Measurements from ENCODE around the gene SLC25A27.
"Not testable (repeated sequence)": the region's sequence is repeated elsewhere in the genome, so short reads cannot be mapped to it uniquely, and the experiment has no call there.

SLC25A27 gene, protein sequence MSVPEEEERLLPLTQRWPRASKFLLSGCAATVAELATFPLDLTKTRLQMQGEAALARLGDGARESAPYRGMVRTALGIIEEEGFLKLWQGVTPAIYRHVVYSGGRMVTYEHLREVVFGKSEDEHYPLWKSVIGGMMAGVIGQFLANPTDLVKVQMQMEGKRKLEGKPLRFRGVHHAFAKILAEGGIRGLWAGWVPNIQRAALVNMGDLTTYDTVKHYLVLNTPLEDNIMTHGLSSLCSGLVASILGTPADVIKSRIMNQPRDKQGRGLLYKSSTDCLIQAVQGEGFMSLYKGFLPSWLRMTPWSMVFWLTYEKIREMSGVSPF

DNA sequence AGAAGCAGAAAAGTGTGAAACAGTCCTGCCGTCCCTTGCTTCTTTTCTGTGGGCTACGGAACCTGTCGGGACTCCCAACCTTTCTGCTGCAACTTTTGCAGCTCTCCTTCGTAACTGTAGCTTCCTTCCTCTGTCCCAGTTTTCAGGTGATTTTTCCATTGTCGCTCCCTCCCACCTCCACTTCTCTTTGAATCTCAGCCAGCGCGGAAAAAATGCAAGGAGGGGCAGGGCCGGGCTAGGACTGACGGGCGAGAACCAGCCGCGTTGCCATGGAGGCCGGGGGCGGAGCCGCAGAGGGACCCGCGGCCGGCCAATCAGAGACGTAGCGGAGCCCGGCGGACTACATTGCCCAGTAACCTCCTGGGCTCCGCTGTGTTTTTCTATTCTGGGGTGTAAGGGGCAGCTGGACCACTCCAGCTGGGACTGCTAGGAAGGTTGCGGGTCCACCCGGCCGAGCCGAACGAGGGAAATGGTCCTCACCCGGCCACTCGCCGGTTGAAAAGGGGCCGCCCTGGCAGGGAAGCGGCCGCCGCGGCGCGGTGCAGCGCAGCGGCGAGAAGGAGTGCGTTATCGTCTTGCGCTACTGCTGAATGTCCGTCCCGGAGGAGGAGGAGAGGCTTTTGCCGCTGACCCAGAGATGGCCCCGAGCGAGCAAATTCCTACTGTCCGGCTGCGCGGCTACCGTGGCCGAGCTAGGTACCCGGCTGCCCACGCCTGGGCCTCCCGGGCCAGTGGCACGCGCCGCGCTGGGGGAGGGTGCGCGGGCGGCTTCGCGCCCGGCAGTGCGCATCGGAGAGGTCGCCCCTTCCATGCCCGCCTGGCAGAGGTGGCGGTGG, at the start of gene SLC25A27, which contains the start of gene CYP39A1:
SLC25A27 (plus strand) TSS at position 373 of the 836 bp plus-strand sequence; CDS start at position 591, 218 bp downstream.
CYP39A1 (minus strand) TSS at position 216 of the 836 bp plus-strand sequence. CDS start 236 bp downstream, outside the sequence.
- peak; percentile 72 for DNase-seq

DNA sequence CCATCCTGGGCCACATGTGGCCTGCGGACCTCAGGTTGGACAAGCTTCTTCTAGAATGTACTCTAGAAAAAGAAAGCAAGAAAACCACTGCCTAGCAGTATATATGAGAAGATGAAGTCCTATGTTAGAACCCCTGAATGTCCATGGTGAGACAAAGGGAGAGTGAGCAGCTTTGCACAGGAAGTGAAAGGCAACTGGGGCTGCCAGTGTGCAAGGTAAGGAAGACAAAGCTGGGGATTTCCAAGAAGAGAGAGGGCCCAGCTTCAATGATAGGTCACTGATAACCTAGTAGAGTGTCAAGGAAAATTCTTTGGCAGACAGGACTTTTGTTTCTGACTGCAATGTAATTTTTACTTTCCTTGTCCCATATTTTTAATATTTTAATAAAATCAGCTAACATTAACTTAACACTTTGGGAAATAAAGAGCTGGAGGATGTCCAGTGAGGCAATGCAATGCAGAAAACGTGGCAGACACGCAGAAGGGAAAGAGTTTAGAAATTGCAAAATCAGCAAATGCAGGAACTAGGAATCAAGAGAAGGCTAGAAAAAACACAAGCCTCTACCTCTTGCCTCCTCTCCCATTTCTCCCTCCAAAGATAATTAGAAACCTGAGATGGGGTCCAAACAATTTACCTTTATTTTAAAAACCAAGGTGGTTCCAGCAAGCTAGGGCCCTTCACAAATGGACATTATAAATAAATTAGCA, 47.5 kb upstream of the SLC25A27 start:
- DNase-seq: no peak

DNA sequence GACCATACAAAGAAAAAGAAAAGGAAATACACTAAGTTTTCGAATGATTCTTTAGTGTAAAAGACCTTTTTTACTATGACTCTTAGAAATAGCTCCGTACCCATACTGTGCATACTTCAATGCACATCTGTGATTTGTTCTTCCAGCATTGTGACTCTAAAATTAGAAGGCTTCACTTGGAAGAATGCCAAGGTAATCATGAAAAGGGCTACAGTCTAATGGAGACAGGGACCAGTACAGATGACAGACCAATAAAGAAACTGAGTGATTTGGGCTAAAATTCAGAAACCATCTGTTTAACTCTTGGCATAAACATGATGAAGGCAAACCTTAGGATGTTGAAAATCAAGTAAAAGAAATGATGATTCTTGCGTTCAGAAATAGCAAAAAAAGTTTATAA, 46.4 kb upstream of the SLC25A27 start:
- DNase-seq: no peak

DNA sequence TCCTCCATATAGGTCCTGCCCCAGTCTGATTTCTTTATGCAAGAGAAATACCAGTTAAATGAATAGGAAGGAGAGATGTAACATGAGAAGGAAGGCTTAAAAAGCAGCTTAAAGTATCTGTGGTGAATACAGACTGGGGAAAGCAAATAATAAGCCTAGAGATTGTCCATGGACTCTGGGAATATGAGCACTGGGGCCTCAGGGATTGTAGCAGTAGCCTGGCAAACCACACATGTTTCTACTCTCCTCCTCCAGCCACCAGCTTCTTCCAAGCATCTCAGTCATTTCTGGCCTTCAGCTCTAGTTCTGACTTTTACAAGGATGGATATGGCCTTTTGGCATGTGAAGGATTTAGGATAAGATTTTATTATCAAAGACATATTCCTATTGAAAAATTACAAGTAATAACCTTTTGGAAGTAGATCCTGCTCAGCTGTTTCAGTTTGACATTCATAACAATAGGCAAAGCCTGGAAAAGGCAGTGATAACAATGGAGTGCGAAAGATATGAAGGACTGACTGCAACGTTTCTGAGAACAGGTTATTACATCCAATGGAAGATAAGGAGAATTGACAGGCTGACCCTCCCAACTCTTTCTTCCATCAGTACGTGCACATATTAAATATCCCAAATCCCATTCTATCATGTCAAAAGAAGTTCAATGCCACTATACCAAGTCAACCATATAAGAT, 41.8 kb upstream of the SLC25A27 start:
- no peak for DNase-seq

DNA sequence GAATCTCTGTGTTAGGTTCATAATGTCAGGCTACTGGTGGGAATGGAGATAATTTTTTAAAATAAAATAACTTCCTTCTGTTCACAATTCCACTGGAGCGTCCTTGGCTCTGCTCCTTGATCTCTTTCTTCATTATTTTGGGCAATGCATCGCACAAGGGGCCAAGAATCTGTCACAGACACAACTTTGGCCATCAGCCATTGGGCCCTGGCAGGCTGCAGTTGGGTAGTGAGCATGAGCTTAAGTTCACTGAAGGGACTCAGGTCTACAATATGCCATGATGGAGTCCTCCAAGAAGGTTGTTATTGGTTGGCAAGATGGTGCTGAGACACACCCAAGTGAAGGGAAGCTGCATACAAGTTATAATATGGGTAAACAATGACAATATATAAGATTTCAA, 40.1 kb upstream of the SLC25A27 start:
- no peak for DNase-seq

DNA sequence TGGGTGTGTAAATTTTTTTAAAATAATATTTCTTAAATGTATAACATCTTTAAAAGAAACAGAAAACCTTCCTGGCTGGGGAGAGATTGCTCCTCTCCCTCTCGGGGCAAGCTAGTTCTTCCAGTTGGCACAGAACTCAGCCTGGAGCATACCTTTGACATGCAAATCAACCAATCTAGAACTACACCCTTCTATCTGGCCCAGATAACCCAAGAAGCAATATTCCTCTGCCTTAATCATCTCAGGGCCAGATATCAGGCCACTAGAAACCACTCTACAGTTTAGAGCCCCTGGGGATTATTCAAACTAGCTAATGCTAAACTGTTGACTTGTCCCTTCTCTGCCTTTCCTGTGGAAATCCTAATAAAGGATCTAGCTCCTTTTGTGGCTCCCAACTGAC, 34.0 kb upstream of the SLC25A27 start:
- DNase-seq: no peak

DNA sequence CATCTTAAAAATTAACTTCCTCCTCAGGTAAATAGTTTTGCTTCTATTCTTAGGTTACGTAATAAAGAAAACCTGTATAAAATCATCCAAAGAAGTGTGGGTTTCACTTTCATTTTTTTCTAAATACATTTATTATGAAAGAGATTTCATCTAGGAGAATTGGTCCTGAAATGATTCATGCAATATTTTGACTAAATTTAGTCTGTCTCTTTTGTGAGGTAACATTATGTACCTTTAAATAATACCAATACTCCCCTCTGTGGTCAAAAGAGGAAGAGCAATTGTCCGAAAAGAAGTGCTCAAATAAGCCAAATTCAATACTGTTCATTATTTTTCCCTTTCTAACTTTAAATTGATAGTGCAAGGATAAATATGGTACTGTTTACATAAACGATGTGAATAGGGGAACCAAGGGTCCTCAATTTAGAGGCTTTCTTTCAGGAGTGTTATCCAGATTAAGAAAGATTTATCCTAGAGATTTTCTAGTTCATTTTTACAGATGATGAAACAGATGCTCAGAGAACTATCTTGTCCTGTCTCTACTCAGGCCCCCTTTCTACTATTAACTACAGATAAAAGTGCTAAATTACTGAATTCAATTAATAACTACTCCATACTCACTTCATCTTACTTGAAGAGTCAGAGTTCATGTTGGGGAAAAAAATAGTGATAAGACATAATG, 26.4 kb upstream of the SLC25A27 start:
- DNase-seq: no peak

DNA sequence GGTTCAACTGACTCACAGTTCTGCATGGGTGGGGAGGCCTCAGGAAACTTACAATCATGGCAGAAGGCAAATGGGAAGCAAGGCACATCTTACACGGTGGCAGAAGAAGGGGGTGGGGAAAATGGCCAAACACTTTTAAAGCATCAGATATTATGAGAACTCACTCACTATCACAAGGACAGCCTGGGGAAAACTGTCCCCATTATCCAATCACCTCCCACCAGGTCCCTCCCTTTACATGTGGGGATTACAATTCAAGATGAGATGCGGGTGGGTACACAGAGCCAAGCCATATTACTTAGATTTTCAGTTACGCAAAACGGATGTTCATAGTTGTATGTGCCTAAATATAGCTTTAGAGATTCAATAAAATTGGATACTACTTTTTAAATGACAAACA, 25.8 kb upstream of the SLC25A27 start:
- no peak for DNase-seq

DNA sequence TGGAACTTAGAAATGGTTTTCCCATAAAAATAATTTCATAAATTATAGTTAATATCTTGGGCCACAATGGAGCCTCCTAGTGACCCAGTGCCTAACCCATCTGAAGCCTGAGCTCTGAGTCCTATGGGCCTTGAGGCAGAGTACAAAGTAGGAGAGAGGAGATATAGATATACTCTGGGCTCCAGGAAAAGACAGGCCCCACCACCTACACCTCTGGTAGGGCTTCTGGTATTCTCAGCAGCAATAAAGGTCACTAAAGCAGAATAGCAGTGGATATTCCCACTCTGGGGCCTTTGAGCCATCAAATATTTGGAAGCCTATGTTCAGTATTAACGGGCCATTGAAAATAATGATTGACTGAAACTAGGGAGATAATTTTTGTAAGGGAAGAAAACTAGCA, 24.3 kb upstream of the SLC25A27 start:
- no peak for DNase-seq

DNA sequence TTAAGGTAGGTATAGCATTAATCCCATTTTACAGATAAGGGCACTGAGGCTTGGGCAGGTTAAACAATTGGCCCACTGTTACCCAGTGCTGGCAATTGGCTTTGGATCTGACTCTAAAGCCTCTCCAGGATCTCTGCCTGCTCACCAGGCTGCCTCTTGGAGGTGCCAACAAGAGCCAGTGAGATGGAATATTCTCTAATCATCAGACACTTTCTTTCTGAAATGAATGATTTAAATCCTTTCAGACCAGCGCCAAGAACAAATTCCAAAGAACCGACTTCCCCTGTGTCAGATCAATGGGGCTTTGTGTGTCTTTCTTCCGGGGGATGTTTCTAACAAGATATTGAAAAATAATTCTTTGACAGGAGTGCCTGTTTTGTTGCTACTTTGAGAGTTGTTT, 23.8 kb upstream of the SLC25A27 start:
- DNase-seq: no peak

DNA sequence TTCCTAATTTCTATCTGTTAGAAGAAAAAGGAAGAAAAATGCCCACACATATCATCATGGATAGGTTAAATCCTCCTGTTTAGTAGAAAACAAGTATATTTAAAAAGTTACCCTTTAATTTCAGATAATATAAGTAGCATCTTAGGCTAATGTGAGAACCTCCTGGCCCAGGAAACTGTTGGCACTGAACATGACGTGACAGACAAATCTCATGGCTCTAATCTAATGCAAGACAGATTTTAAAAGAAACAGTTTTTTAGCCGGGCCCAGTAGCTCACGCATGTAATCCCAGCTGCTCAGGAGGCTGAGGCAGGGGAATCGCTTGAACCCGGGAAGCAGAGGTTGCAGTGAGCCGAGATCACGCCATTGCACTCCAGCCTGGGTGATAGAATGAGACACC, 23.1 kb upstream of the SLC25A27 start:
- DNase-seq: no peak

DNA sequence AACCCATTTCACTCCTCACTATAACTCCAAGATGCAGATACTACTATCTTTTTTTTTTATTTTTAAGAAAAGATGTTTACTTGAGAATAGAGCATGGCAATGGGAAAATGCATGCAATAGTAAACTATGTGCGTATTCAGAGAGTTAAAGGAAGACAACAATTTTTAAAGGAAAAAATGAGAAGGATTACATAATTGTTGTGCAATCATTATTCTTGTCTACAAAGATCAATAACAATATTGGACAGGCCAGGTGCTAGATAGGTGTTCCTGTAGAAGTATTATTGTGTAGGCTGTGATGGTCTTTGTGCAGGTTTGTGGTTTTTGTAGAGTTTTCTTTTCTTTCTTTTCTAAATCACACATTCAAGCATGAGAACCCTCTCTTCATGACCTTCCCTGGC, 20.7 kb upstream of the SLC25A27 start:
- DNase-seq: no peak

DNA sequence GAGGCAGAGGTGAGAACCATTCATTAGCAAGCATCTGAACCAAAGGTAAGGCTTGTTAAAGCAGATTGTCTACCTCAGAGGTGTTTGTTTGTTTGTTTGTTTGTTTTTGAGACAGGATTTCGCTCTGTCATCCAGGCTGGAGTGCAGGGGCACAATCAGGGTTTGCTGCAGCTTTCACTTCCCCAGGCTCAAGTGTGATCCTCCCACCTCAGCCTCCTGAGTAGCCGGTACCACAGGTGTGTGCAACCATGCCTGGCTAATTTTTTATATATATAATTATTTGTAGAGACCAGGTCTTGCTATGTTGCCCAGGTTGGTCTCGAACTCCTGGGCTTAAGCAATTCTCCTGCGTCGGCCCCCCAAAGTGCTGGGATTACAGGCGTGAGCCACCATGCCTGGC, 17.3 kb upstream of the SLC25A27 start:
- DNase-seq: no peak

DNA sequence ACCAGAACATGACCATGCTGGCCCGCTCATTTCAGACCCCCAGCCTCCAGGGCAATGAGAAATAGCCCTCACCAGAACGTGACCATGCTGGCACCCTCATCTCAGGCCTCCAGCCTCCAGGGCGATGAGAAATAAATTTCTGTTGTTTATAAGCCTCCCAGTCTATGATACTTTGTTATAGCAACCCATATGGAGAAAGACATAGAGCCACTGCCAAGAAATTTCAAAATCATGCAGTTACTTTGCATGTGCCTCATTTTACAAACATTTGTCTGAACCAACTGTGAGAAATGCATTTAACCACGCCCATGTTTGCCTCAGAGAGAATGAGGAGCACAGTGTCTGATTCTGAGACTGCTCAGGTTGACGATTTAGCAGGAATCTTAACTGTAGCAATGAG, 15.6 kb upstream of the SLC25A27 start:
- DNase-seq: no peak

DNA sequence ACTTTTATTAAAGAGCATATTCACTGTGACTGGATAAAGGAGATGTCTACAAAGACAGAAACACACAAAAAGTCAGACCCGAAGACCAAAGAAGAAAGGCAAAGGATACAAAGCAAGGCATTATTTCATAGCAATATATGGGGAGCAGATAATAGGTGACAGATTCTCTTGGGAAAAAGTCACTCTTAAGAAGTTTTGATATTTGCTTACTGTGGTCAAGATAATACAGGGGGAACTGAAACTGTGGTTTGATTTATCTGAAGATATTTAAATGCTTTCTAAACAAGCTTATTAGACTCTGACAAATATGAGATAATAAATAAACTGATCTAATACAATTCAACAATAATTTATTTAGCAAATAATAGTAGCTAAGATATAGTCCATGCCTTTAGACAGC, 14.8 kb upstream of the SLC25A27 start:
- DNase-seq: no peak

DNA sequence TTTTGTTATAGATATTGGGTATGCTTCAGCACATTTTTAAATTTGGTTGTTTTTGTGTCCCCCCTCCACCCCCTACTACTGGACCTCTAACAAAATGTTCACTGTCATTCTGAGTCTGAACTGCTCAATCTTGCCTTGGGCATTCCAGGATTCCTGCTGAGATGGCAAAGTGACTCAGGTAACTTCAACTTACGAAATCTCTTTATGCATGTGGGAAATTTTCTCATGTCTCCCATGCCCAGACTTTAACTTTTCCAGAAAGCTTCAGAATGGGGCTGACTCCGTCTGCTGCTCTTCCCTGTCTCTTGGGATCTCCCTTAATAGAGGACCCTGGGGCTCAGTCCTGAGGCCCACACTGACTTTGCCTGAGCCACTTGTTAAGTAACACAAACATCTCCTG, 14.1 kb upstream of the SLC25A27 start:
- DNase-seq: no peak

DNA sequence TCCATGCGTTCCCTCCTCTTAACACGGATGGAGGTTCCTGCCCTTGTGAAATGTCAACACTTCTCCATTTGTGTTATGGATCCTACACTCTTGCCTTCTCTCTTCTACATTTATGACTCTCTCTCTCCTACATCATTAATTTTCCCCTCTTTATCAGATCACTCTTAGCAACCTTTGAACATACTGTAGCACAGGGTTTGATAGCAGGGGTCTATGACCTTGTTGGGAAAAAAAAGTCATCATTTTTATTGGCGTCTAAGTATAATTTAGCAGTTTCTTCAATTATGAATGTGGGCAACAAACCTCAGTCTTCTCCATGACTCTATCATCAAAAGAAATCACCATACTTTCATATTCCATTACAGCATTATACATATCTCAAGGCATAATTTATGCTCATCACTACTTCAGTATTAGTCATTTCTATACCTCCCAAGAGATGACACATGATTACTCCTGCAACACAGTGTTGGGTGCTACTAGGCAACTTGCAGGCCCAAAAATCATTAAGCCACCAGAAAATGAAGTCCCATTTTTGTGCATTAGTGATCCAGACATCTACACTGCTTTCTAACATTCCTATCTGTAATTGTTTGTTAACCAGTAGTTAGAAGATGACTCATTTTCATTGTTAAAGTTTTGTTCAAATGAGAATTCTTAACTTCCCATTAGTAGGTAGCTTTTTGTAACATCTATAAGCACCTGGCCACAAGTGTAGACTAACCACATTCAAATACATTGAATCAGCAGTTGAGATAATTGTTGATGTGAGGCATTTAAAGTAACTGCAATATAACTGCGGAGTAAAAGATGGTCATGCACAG, 9.6 kb upstream of the SLC25A27 start:
- no peak for DNase-seq

DNA sequence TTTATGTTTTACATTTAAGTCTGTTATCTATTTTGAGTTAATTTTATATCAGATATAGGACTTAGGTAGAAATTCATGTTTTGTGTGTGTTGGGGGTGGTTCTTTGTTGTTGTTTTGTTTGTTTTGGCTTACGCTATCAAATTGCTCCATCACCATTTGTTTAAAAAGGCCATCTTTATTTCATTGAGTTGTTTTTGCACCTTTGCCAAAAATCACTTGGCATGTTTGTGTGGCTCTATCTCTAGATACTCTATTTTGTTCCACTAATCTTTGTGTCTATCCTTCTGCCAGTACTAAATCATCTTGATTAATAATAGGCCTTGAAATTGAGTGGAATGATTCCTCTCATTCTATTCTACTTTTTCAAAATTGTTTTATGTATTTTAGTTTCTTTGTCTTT, 7.5 kb upstream of the SLC25A27 start:
- no peak for DNase-seq

DNA sequence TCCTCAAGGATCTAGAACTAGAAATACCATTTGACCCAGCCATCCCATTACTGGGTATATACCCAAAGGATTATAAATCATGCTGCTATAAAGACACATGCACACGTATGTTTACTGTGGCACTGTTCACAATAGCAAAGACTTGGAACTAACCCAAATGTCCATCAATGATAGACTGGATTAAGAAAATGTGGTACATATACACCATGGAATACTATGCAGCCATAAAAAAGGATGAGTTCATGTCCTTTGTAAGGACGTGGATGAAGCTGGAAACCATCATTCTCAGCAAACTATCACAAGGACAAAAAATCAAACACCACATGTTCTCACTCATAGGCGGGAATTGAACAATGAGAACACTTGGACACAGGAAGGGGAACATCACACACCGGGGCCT, 4.7 kb upstream of the SLC25A27 start:
- not testable (repeated sequence) for DNase-seq

DNA sequence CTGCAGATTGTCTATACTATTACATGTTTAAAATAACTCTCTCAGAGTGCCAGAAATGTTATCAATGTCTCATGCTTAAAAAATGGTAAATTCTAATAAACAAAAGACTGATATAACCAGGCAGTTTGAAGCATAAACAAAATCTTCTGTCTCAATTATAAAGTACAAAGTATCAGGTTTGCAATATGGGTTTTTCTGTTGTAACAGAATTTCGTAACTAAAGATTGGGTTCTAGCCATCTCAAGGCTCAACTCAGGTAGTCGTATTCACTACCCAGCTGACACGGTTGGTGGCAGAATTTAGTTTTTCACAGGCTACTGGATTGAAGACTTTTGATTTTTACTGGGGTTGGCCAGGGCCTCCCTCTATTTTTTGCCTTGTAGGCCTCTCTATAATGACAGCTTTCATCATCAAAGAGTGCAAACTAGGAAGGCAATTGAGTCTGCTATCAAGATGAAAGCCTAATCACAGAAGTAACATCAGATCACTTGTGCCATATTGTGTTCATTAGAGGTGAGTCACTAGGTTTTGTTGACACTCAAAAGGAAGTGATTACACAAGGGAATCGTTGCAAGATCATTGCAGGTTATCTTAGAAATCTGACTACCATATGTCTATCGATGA, 3.8 kb upstream of the SLC25A27 start:
- DNase-seq: no peak

DNA sequence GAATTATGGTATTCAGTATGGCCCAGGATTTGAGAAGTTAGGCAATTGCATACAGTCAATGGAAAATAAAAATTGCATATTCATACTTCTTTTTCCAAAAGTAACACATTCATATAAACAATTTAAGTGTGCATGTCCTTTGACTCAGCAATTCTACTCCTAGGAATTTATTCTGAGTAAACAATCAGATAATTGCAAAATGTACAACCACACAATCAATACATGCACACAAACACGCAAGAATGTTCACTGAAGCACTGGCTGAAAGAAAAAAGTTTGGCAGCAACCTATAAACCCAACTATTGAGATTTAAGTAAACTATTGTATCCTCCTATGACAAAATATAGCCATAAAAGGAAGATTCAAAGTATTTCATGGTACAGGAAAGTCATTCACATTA, 1.8 kb upstream of the SLC25A27 start:
- DNase-seq: no peak
